ENCODE data around the gene GCSH. TPM values are rescaled to one million over a fixed set of nuclear protein-coding genes. Genes with fewer than 3 reads are reported as not detected.
"Not testable (repeated sequence)": the region's sequence is repeated elsewhere in the genome, so short reads cannot be mapped to it uniquely, and the experiment has no call there.

Gene GCSH
- total RNA-seq, 2 experiments from 2014 or later, result 10.1 to 13.9 TPM

- Mint-ChIP-seq H3K4me1 (ENCODE audit: low read depth) (no peaks in the 10 kb centered on the region), H3K4me3 (no peak overlapping the region), H3K27me3 (ENCODE audit: low read depth) (peaks cover 5% of the 10 kb centered on the region), H3K9me3 (ENCODE audit: insufficient read depth) (no peaks in the 10 kb centered on the region), H3K36me3 (ENCODE audit: low read depth) (no peaks in the 10 kb centered on the region), H3K27ac (no peak overlapping the region)
- POLR2A ChIA-PET, result no interaction called here
- ATAC-seq (no peak), DNase-seq (no peak)
- CTCF ChIA-PET, result no interaction called here
Observed at GRCh38 chr16:81123092-81123852, 27.1 kb upstream of the GCSH start.

DNA sequence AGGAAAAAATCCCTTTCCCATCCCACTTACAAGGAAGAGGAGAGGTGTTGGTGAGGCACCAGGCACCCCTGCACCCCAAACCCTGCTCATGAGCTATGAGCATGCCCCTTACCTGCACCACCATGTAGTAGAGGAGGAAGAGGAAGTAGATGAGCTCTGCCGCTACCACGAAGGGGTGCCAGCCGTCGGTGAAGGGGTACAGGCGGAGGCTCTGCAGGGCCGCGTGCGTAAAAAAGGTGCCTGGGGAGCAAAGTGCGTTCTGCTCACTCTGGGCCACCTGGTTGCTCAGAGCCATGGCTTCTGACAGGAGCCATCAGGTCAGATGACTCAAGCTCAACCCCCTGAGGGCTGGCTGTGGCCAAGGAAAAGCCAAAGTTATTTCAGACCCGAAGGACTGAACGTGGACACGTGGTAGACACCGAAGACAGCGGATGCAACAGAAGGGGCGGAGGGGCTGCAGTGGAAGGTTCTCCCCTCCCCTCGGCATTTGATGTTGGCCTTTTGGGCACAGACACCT is 25.3 kb upstream of the GCSH start:
- CTCF ChIA-PET, result interaction anchor here (0.5 kb wide), 1 partner anchor 40 kb away, joined by 3 read pairs; no protein-coding TSS in a partner anchor

DNA sequence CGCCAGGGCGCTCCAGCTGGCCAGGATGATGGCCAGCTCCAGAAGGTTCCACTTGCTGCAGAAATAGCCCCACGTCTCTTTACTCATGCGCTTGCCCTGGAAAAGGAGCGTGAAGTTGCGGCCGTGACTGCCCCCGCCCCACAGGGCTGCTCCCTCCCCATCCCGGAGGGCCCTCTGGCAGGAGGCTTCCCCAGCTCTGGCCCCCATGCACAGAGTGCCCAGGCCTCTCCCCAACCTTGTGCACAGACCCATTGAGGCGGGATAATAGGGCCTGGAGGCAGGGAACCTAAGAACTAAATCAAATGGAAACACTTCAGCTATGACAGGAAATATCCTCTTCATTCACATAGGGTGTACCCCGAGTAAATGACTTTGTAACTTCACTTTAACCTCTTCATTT is 21.2 kb upstream of the GCSH start:
- no peaks in the 10 kb centered on the region for H3K4me1 Mint-ChIP-seq (ENCODE audit: low read depth)
- DNase-seq (no peak), ATAC-seq (no peak)
- CTCF ChIA-PET, result no interaction called here
- no peak overlapping the region for H3K27ac Mint-ChIP-seq
- H3K4me3 Mint-ChIP-seq, result no peak overlapping the region
- no peaks in the 10 kb centered on the region for H3K36me3 Mint-ChIP-seq (ENCODE audit: low read depth)
- H3K9me3 Mint-ChIP-seq (ENCODE audit: insufficient read depth), result no peaks in the 10 kb centered on the region
- peaks cover 4% of the 10 kb centered on the region for H3K27me3 Mint-ChIP-seq (ENCODE audit: low read depth)
- POLR2A ChIA-PET, result no interaction called here

More for the DNA sequence above, 25.3 kb upstream of the GCSH start:
- ATAC-seq (no peak), DNase-seq (no peak)
- H3K9me3 Mint-ChIP-seq (ENCODE audit: insufficient read depth), result no peaks in the 10 kb centered on the region
- no peak overlapping the region for H3K27ac Mint-ChIP-seq
- H3K36me3 Mint-ChIP-seq (ENCODE audit: low read depth), result no peaks in the 10 kb centered on the region
- H3K4me3 Mint-ChIP-seq, result no peak overlapping the region
- POLR2A ChIA-PET, result no interaction called here
- peaks cover 5% of the 10 kb centered on the region for H3K27me3 Mint-ChIP-seq (ENCODE audit: low read depth)
- no peaks in the 10 kb centered on the region for H3K4me1 Mint-ChIP-seq (ENCODE audit: low read depth)

GRCh38 chr16:81116285-81116684 is 20.1 kb upstream of the GCSH start:
- Mint-ChIP-seq H3K36me3 (ENCODE audit: low read depth) (no peaks in the 10 kb centered on the region), H3K9me3 (ENCODE audit: insufficient read depth) (no peaks in the 10 kb centered on the region), H3K27me3 (ENCODE audit: low read depth) (peaks cover 7% of the 10 kb centered on the region), H3K4me3 (no peak overlapping the region), H3K27ac (no peak overlapping the region), H3K4me1 (ENCODE audit: low read depth) (no peaks in the 10 kb centered on the region)
- no peak for DNase-seq
- POLR2A ChIA-PET, result no interaction called here
- CTCF ChIA-PET, result no interaction called here
- no peak for ATAC-seq

- no peak for DNase-seq
- POLR2A ChIA-PET, result no interaction called here
- no peak overlapping the region for H3K4me3 Mint-ChIP-seq
- no peak overlapping the region for H3K27ac Mint-ChIP-seq
- CTCF ChIA-PET, result no interaction called here
- no peaks in the 10 kb centered on the region for H3K9me3 Mint-ChIP-seq (ENCODE audit: insufficient read depth)
- ATAC-seq, result no peak
- H3K27me3 Mint-ChIP-seq (ENCODE audit: low read depth), result peaks cover 4% of the 10 kb centered on the region
- no peaks in the 10 kb centered on the region for H3K36me3 Mint-ChIP-seq (ENCODE audit: low read depth)
- H3K4me1 Mint-ChIP-seq (ENCODE audit: low read depth), result no peaks in the 10 kb centered on the region
Observed at GRCh38 chr16:81112453-81112852, 16.3 kb upstream of the GCSH start.

DNA sequence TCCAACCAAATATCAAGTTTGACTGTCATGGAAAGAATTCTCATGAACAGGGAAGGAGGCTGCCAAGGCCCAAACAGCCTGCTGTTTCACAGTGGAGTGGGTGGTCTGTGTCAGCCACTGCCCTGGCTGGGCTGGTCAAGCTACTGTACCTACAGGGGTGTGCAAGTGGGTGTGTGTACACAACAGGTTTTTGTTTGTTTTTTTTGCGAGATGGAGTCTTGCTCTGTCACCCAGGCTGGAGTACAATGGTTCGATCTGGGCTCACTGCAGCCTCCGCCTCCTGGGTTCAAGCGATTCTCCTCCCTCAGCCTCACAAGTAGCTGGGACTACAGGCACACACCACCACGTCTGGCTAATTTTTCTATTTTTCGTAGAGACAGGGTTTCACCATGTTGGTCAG is 13.1 kb upstream of the GCSH start:
- H3K27me3 Mint-ChIP-seq (ENCODE audit: low read depth); ATAC-seq; CTCF ChIA-PET: not testable (repeated sequence)

GRCh38 chr16:81107511-81107910 is 11.3 kb upstream of the GCSH start:
- ChIA-PET POLR2A (no interaction called here), CTCF (no interaction called here)
- no peaks in the 10 kb centered on the region for H3K36me3 Mint-ChIP-seq (ENCODE audit: low read depth)
- no peak overlapping the region for H3K4me3 Mint-ChIP-seq
- no peaks in the 10 kb centered on the region for H3K4me1 Mint-ChIP-seq (ENCODE audit: low read depth)
- ATAC-seq (no peak), DNase-seq (no peak)
- peaks cover 8% of the 10 kb centered on the region for H3K27me3 Mint-ChIP-seq (ENCODE audit: low read depth)
- H3K27ac Mint-ChIP-seq, result no peak overlapping the region
- H3K9me3 Mint-ChIP-seq (ENCODE audit: insufficient read depth), result no peaks in the 10 kb centered on the region

More for the DNA sequence above, 13.1 kb upstream of the GCSH start:
- H3K27ac Mint-ChIP-seq; H3K4me1 Mint-ChIP-seq (ENCODE audit: low read depth); H3K9me3 Mint-ChIP-seq (ENCODE audit: insufficient read depth); H3K4me3 Mint-ChIP-seq; H3K36me3 Mint-ChIP-seq (ENCODE audit: low read depth); POLR2A ChIA-PET; DNase-seq: not testable (repeated sequence)

GRCh38 chr16:81106826-81107503 is 10.8 kb upstream of the GCSH start:
- Mint-ChIP-seq H3K27me3 (ENCODE audit: low read depth) (peaks cover 4% of the 10 kb centered on the region), H3K9me3 (ENCODE audit: insufficient read depth) (no peaks in the 10 kb centered on the region), H3K4me3 (no peak overlapping the region), H3K27ac (no peak overlapping the region), H3K36me3 (ENCODE audit: low read depth) (no peaks in the 10 kb centered on the region), H3K4me1 (ENCODE audit: low read depth) (no peaks in the 10 kb centered on the region)
- ChIA-PET POLR2A (no interaction called here), CTCF (no interaction called here)
- DNase-seq (no peak), ATAC-seq (no peak)

DNA sequence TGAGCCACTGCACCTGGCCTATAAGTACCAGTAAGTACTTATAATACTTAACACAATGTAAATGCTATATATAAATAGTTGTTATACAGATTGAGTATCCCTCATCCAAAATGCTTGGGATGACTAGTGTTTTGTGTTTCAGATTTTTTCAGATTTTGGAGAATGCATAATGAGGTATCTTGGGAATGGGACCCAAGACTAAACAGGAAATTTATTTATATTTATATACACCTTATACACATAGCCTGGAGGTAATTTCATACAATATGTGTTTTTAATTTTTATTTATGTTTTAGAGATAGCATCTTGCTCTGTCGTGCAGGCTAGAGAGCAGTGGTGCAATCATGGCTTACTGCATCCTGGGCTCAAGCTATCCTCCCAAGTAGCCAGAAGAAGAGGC is 9.8 kb upstream of the GCSH start:
- peaks cover 4% of the 10 kb centered on the region for H3K27me3 Mint-ChIP-seq (ENCODE audit: low read depth)
- DNase-seq (no peak), ATAC-seq (no peak)
- no peaks in the 10 kb centered on the region for H3K36me3 Mint-ChIP-seq (ENCODE audit: low read depth)
- H3K27ac Mint-ChIP-seq, result no peak overlapping the region
- no peak overlapping the region for H3K4me3 Mint-ChIP-seq
- POLR2A ChIA-PET, result no interaction called here
- H3K4me1 Mint-ChIP-seq (ENCODE audit: low read depth), result no peaks in the 10 kb centered on the region
- CTCF ChIA-PET, result no interaction called here
- H3K9me3 Mint-ChIP-seq (ENCODE audit: insufficient read depth), result no peaks in the 10 kb centered on the region

DNA sequence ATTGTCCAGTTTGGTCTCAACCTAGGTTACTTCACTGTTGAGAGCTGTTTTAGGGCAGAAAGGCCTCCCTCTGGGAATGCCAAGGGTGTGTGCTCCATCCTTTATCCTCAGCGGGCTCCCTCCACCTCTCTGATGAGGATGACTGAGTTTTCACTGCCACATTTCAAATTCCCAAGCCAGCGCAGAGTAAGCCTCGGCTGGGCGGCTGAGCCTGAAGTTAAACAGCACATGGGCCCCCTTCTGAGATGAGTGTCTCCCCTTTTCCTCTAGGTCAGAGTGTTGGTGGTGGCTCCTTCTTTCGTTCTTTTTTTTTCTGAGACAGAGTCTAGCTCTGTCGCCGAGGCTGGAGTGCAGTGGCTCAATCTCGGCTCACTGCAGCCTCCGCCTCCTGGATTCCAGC is 5.5 kb upstream of the GCSH start:
- Mint-ChIP-seq H3K27ac (no peak overlapping the region), H3K4me3 (no peak overlapping the region), H3K27me3 (ENCODE audit: low read depth) (peaks cover 4% of the 10 kb centered on the region), H3K9me3 (ENCODE audit: insufficient read depth) (no peaks in the 10 kb centered on the region), H3K36me3 (ENCODE audit: low read depth) (no peaks in the 10 kb centered on the region), H3K4me1 (ENCODE audit: low read depth) (peaks cover 5% of the 10 kb centered on the region)
- ATAC-seq, result no peak
- POLR2A ChIA-PET, result no interaction called here
- no peak for DNase-seq
- CTCF ChIA-PET, result interaction anchor here (0.7 kb wide), 1 partner anchor 66 kb away, joined by 3 read pairs; the partner anchor contains the start of gene ATMIN

DNA sequence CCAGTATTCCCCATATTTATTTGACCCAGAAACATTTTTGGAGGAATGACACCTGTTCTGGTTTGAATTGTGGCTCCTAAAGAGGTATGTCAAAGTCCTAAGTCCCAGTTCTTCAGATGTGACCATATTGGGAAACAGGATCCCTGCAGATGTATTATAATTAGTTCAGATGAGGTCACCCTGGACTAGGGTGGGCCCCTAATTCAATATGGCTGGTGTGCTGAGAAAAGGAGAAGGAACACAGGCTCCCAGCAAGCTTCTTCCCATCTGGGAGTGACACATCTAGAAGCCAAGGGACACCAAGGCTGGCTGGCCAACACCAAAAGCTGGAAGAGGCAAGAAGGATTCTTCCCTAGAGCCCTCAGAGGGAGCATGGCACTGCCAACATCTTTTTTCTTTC is 3.8 kb upstream of the GCSH start:
- Mint-ChIP-seq H3K4me1 (ENCODE audit: low read depth) (peaks cover 8% of the 10 kb centered on the region), H3K27me3 (ENCODE audit: low read depth) (peaks cover 4% of the 10 kb centered on the region), H3K27ac (no peak overlapping the region), H3K4me3 (no peak overlapping the region), H3K36me3 (ENCODE audit: low read depth) (no peaks in the 10 kb centered on the region), H3K9me3 (ENCODE audit: insufficient read depth) (no peaks in the 10 kb centered on the region)
- ATAC-seq (no peak), DNase-seq (no peak)
- POLR2A ChIA-PET, result no interaction called here
- CTCF ChIA-PET, result no interaction called here

DNA sequence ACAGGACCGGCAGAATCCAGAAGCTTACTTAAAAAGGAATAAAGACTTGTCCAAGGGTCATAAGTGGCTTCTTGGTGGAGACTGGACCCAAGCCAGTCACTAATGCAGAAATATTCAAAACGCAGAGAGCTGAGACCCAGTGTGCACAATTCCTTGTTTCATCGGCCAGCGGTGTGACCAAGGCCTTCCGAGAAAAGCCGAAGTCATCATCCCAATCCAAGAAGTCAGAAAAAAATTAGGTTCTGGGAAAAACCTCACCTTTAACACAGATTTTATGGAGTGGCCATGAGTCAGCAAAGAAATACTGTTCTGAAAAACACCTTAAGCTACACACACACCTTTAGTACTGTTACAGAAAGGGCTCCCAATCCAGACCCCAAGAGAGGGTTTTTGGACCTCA is 1.0 kb upstream of the GCSH start:
- POLR2A ChIA-PET, result interaction anchor here (2.9 kb wide), 1 partner anchor 21 kb away, joined by 10 read pairs; the partner anchor contains the start of gene C16orf46
- H3K27ac Mint-ChIP-seq, result no peak overlapping the region
- CTCF ChIA-PET, result no interaction called here

More for the DNA sequence above, 1.0 kb upstream of the GCSH start:
- no peak for DNase-seq
- Mint-ChIP-seq H3K27me3 (ENCODE audit: low read depth) (no peaks in the 10 kb centered on the region), H3K4me3 (no peak overlapping the region), H3K4me1 (ENCODE audit: low read depth) (peaks cover 13% of the 10 kb centered on the region), H3K9me3 (ENCODE audit: insufficient read depth) (no peaks in the 10 kb centered on the region), H3K36me3 (ENCODE audit: low read depth) (no peaks in the 10 kb centered on the region)
- ATAC-seq, result no peak

Measured in activated CD8-positive, alpha-beta T cell treated with anti-CD3 and anti-CD28 coated beads, Interleukin-2, amount 10 ng/mL, durations not matched to agents 7 days and 5 days (primary cell).